HG02852 (cell line): ENCODE measurements around the gene C2orf74.

Experiments
- ATAC-seq: cut with Tn5 transposase; IDR thresholded peaks from one replicate; pipeline ENCODE4 v1.9.1; 2021; ENCODE audit warnings: mild to moderate bottlenecking, moderate library complexity; ENCODE audit not compliant: unreplicated experiment

C2orf74 gene

DNA sequence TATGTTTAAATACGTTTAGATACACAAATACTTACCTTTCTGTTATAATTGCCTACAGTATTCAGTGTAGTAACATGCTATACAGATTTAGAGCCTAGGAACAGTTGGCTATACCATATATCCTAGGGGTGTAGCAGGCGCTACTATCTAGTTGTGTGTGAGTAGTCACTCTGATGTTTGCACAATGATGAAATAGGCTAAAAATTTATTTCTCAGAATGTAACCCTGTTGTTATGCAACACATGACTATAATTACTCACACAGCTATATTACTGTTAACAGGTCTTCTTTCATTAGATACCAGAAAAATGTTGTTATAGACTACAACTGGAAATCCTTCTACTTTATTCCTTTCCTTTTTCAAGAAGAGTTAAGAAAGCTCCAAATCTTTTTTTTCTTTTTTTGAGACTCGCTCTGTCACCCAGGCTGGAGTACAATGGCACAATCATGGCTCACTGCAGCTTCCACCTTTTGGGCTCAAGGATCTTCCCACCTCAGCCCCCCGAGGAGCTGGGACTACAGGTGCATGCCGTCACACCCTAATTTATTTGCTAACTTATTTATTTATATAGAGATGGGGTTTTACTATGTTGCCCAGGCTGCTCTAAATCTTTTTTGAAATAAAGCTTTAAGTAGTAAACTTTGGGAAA, 48.5 kb downstream of the C2orf74 start:
- ATAC-seq = no peak

DNA sequence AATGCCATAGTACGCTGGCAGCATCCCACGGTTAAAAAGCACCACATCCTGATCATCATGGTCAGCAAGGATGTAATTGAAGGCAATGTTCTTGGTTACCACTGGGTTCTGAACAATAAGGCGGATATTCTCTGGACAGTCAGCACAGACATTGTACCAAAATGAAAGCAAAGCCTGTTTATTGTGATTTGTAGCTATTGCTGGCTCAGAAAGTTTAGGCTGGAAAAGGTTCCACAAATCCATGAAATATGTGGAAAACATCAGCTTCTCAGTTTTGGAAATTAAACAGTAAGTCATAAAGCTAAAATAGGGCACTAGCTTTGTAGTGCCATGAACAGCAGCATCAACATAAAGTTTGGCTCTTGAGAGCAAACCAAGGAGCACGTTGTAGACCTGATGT, 52.2 kb downstream of the C2orf74 start:
- ATAC-seq = no peak
